Measurements from ENCODE around the gene STX17. TPM values are rescaled to one million over a fixed set of nuclear protein-coding genes. Genes with fewer than 3 reads are reported as not detected.

STX17 gene
- total RNA-seq, 1 experiment from 2014 or later = 11.5 TPM

DNA sequence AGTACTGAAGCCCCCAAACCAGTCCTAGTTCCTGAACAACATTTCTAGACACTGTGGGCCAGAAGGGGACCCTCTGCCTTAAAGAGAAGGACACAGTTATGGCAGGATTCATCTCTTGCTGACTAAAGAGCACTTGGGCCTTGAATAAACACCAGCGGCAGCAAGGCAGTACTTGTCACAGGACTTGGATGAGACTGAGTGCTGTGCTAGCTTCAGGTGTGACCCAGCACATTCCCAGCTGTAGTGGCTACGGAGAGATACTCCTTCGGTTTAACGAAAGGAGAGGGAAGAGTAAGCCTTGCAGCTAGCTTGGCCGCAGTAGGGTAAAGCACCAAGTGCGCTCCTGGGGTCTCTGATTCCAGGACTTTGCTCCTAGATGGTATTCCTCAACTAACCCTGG is 10.9 kb upstream of the STX17 start:
- Histone ChIP-seq H3K4me1 (ENCODE audit: control insufficient read depth, insufficient read depth, low read length) (no peaks in the 10 kb centered on the region), H3K27me3 (ENCODE audit: control insufficient read depth, insufficient read depth, low read length) (peaks cover 5% of the 10 kb centered on the region; the same call in 1 of the 2 replicates), H3K9me3 (ENCODE audit: control insufficient read depth, insufficient read depth, low read depth, low read length) (no peaks in the 10 kb centered on the region), H3K36me3 (ENCODE audit: control insufficient read depth, insufficient read depth, low read length) (no peaks in the 10 kb centered on the region), H3K27ac (ENCODE audit: low read length) (no peak overlapping the region), H3K4me3 (ENCODE audit: low read depth in 2 of 2, low read length in 2 of 2) (no peak overlapping the region)
- in situ Hi-C loops (cut with HindIII; ENCODE audit: low pct_unique_long_range_greater_than_20kb, low sequenced_read_pairs) (no loop called here), intact Hi-C loops (cut with micrococcal nuclease; ENCODE audit: unreplicated experiment) (no loop called here)
- ChIA-PET CTCF (no interaction called here), POLR2A (no interaction called here)
- no peak for TF ChIP-seq POLR2AphosphoS5 (IDR thresholded peaks at IDR 0.05; ENCODE audit: low read depth, low read length)
- TF ChIP-seq, protein P1, sequence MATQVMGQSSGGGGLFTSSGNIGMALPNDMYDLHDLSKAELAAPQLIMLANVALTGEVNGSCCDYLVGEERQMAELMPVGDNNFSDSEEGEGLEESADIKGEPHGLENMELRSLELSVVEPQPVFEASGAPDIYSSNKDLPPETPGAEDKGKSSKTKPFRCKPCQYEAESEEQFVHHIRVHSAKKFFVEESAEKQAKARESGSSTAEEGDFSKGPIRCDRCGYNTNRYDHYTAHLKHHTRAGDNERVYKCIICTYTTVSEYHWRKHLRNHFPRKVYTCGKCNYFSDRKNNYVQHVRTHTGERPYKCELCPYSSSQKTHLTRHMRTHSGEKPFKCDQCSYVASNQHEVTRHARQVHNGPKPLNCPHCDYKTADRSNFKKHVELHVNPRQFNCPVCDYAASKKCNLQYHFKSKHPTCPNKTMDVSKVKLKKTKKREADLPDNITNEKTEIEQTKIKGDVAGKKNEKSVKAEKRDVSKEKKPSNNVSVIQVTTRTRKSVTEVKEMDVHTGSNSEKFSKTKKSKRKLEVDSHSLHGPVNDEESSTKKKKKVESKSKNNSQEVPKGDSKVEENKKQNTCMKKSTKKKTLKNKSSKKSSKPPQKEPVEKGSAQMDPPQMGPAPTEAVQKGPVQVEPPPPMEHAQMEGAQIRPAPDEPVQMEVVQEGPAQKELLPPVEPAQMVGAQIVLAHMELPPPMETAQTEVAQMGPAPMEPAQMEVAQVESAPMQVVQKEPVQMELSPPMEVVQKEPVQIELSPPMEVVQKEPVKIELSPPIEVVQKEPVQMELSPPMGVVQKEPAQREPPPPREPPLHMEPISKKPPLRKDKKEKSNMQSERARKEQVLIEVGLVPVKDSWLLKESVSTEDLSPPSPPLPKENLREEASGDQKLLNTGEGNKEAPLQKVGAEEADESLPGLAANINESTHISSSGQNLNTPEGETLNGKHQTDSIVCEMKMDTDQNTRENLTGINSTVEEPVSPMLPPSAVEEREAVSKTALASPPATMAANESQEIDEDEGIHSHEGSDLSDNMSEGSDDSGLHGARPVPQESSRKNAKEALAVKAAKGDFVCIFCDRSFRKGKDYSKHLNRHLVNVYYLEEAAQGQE (IDR thresholded peaks at IDR 0.05; ENCODE audit: insufficient read depth in 1 of 2, low read depth in 2 of 2, low read length in 1 of 2) = no peak
- no peak for TF ChIP-seq CTCF (IDR thresholded peaks at IDR 0.05)
- TF ChIP-seq SIN3A (IDR thresholded peaks at IDR 0.05; ENCODE audit: borderline replicate concordance, insufficient read depth, low read depth, low read length) = no peak
- TF ChIP-seq TCF7L2 (IDR thresholded peaks at IDR 0.05; ENCODE audit: low read depth, low read length) = no peak
- no TSS peak for BruUV-seq (replicated peaks)
- ATAC-seq (no peak), DNase-seq (ENCODE audit: low read depth, low spot score) (no peak)

GRCh38 chr9:99896119-99896518 is 10.3 kb upstream of the STX17 start:
- POLR2A ChIA-PET = no interaction called here
- TF ChIP-seq CTCF (IDR thresholded peaks at IDR 0.05) (no peak), SIN3A (IDR thresholded peaks at IDR 0.05; ENCODE audit: borderline replicate concordance, insufficient read depth, low read depth, low read length) (no peak), POLR2AphosphoS5 (IDR thresholded peaks at IDR 0.05; ENCODE audit: low read depth, low read length) (no peak), TCF7L2 (IDR thresholded peaks at IDR 0.05; ENCODE audit: low read depth, low read length) (no peak)
- TF ChIP-seq, protein P1 (IDR thresholded peaks at IDR 0.05; ENCODE audit: insufficient read depth in 1 of 2, low read depth in 2 of 2, low read length in 1 of 2) = no peak
- in situ Hi-C loops (cut with HindIII; ENCODE audit: low pct_unique_long_range_greater_than_20kb, low sequenced_read_pairs) = no loop called here

More at GRCh38 chr9:99896119-99896518, 10.3 kb upstream of the STX17 start:
- no peaks in the 10 kb centered on the region for H3K4me1 ChIP-seq (ENCODE audit: control insufficient read depth, insufficient read depth, low read length)
- CTCF ChIA-PET = no interaction called here
- H3K36me3 ChIP-seq (ENCODE audit: control insufficient read depth, insufficient read depth, low read length) = no peaks in the 10 kb centered on the region
- no peak overlapping the region for H3K27ac ChIP-seq (ENCODE audit: low read length)
- BruUV-seq (replicated peaks) = no TSS peak
- peaks cover 5% of the 10 kb centered on the region; the same call in 1 of the 2 replicates for H3K27me3 ChIP-seq (ENCODE audit: control insufficient read depth, insufficient read depth, low read length)
- ATAC-seq = no peak
- no peak overlapping the region for H3K4me3 ChIP-seq (ENCODE audit: low read depth in 2 of 2, low read length in 2 of 2)
- intact Hi-C loops (cut with micrococcal nuclease; ENCODE audit: unreplicated experiment) = no loop called here
- no peak for DNase-seq (ENCODE audit: low read depth, low spot score)
- H3K9me3 ChIP-seq (ENCODE audit: control insufficient read depth, insufficient read depth, low read depth, low read length) = no peaks in the 10 kb centered on the region
